Prostate gland (tissue), 2 donors: ENCODE results near the gene PANK4. TPM values are rescaled to one million over a fixed set of nuclear protein-coding genes. Genes with fewer than 3 reads are reported as not detected.

Source experiments
- DNase-seq: peaks from one replicate; pipeline ENCODE4 v3.0.0-alpha.2; 2019; ENCODE audit warnings: low spot score
- H3K27ac ChIP-seq, 2 donors: fragments of 200-600 bp; sonication (generic); 2 replicates each; pipeline ENCODE4 v1.5.1; 2017 to 2019
- H3K27me3 ChIP-seq: fragments of 200-600 bp; sonication (generic); replicated peaks from 2 replicates; pipeline ENCODE4 v1.5.1; 2019; ENCODE audit not compliant: insufficient read depth
- H3K36me3 ChIP-seq, 2 donors: fragments of 200-600 bp; sonication (generic); 1 replicate in 1 of 2; 2 replicates in 1 of 2; pipeline versions ENCODE4 v1.5.1 to v1.8.1; 2017 to 2019
- H3K4me1 ChIP-seq: fragments of 200-600 bp; sonication (generic); replicated peaks from 2 replicates; pipeline ENCODE4 v1.5.1; 2019
- H3K4me3 ChIP-seq, 2 donors: fragments of 200-600 bp; sonication (generic); 2 replicates each; pipeline ENCODE4 v1.5.1; 2017 to 2019
- H3K9me3 ChIP-seq: fragments of 200-600 bp; sonication (generic); 2 replicates; pipeline ENCODE4 v1.5.1; 2017
- POLR2A ChIP-seq: fragments of 450-650 bp; IDR thresholded peaks from one replicate; pipeline ENCODE4 v1.6.1; 2016; ENCODE audit warnings: antibody characterized with exemption, mild to moderate bottlenecking
- POLR2AphosphoS5 ChIP-seq: sonication (generic); formaldehyde crosslinking; IDR thresholded peaks from one replicate; pipeline ENCODE4 v1.6.1; 2017; ENCODE audit warnings: antibody characterized with exemption
- WGBS: methylation state at CpG from one replicate; pipeline ENCODE4 v1.1.5; 2018; 5-methylcytosine and 5-hydroxymethylcytosine counted together
- intact Hi-C: fragments of 100-400 bp; cut with DNase I; formaldehyde crosslinking; loops from one replicate; pipeline ENCODE4 v1.14.2; 2022
- total RNA-seq, 2 donors: library from RNA; depleted of rRNA; stranded (reverse); fragments of >200 nt; gene quantifications; one replicate each; pipeline ENCODE4 v1.1.0, GENCODE V29; 2016
- TF ChIP-seq, protein P1 (sequence below), 4 experiments: fragments of 200-600 bp in 2 of 4; fragments of 450-650 bp in 2 of 4; sonication (generic) in 2 of 4; IDR thresholded peaks; 1 replicate in 3 of 4; 2 replicates in 1 of 4; pipeline ENCODE4 v1.5.1; 2016 to 2019; ENCODE audit warnings: antibody characterized with exemption in 4 of 4, mild to moderate bottlenecking in 2 of 4, moderate library complexity in 2 of 4

Gene PANK4
- total RNA-seq, 2 donors from 2014 or later, result 27.0 to 69.5 TPM

DNA sequence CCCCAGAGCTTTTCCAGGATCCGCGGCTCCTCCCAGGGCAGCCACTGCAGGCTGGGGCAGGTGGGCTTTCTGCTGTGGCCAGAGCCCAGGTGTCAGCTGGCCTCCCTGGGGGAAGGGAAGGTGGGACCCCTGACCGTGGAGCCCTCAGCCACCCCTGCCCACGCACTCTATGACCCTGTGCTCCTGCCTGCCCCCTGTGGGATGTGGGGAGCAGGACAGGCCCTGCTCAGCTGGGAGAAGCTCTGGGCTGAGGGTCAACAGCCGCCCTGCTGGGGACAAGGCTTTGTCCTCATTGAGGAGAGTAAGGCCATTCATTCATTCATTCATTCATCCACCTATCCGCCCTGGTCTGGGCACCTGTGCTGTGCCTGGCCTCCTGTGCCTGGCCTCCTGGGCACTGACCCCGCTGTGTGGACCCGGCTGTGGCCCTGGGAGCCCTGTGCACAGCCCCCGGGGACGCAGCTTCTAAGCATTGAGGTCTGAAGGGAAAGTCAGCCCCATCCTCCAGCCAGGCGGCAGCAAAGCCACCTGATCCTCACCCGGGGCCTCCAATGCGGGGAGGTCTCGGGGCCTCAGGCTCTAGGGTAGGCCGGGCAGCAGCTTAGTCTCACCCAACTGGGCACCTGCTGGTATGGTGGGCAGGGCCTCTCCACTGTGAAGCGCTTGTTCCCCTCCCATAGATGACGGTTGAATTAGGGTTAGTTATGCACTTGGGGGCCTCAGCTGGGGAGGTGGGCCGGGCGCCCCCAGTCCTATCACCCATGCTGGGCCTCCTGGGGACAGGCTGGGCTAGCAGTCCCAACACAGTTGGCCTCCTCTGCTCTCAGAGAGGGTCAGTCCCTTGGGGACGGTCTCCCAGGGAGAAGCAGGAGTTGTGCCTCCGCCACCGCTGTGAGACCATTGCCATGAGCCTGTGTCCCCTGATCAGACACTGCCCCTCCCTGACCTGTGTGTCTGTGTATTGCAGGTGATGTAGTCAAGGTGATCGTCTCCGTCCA is 35.8 kb upstream of the PANK4 start:
- TF ChIP-seq, protein P1, sequence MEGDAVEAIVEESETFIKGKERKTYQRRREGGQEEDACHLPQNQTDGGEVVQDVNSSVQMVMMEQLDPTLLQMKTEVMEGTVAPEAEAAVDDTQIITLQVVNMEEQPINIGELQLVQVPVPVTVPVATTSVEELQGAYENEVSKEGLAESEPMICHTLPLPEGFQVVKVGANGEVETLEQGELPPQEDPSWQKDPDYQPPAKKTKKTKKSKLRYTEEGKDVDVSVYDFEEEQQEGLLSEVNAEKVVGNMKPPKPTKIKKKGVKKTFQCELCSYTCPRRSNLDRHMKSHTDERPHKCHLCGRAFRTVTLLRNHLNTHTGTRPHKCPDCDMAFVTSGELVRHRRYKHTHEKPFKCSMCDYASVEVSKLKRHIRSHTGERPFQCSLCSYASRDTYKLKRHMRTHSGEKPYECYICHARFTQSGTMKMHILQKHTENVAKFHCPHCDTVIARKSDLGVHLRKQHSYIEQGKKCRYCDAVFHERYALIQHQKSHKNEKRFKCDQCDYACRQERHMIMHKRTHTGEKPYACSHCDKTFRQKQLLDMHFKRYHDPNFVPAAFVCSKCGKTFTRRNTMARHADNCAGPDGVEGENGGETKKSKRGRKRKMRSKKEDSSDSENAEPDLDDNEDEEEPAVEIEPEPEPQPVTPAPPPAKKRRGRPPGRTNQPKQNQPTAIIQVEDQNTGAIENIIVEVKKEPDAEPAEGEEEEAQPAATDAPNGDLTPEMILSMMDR (IDR thresholded peaks at IDR 0.05), result peak in 2 of 4 experiments; percentile 23 to 46
- TF ChIP-seq POLR2A (no peak), POLR2AphosphoS5 (no peak)
- Histone ChIP-seq H3K36me3 (no peaks in the 10 kb centered on the region), H3K9me3 (no peaks in the 10 kb centered on the region), H3K4me3 (no peak overlapping the region), H3K27ac (no peak overlapping the region), H3K4me1 (peaks cover 7% of the 10 kb centered on the region), H3K27me3 (no peaks in the 10 kb centered on the region)
- DNase-seq, result no peak
- intact Hi-C loops, result no loop called here
- WGBS, result 89% methylated on average over 24 of the region's 24 CpGs

DNA sequence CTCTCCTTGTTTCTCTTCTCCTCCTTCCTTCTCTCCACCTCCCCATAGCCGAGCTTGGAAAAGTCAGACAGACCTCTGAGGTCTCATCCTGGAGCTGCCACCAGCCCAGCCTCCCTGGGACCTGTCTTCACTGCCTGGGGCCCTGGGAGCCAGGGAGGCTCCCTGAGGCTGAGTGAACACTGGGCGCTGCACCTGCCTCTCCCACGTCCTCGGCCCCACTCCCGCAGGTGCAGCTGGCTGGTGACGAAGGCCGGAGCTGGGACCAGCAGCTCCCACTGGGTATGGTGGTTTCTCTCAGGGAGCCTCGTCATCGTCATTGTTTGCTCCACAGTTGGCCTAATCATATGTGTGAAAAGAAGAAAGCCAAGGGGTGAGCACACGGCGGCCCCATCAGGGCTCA is 35.0 kb upstream of the PANK4 start:
- no peak for DNase-seq
- H3K27me3 ChIP-seq, result no peaks in the 10 kb centered on the region
- no peaks in the 10 kb centered on the region for H3K36me3 ChIP-seq
- H3K4me1 ChIP-seq, result peaks cover 9% of the 10 kb centered on the region
- TF ChIP-seq, protein P1 (IDR thresholded peaks at IDR 0.05), result no peak
- TF ChIP-seq POLR2AphosphoS5 (no peak), POLR2A (no peak)
- intact Hi-C loops, result no loop called here
- no peak overlapping the region for H3K4me3 ChIP-seq
- no peaks in the 10 kb centered on the region for H3K9me3 ChIP-seq
- H3K27ac ChIP-seq, result no peak overlapping the region
- WGBS, result 85% methylated on average over 11 of the region's 11 CpGs

DNA sequence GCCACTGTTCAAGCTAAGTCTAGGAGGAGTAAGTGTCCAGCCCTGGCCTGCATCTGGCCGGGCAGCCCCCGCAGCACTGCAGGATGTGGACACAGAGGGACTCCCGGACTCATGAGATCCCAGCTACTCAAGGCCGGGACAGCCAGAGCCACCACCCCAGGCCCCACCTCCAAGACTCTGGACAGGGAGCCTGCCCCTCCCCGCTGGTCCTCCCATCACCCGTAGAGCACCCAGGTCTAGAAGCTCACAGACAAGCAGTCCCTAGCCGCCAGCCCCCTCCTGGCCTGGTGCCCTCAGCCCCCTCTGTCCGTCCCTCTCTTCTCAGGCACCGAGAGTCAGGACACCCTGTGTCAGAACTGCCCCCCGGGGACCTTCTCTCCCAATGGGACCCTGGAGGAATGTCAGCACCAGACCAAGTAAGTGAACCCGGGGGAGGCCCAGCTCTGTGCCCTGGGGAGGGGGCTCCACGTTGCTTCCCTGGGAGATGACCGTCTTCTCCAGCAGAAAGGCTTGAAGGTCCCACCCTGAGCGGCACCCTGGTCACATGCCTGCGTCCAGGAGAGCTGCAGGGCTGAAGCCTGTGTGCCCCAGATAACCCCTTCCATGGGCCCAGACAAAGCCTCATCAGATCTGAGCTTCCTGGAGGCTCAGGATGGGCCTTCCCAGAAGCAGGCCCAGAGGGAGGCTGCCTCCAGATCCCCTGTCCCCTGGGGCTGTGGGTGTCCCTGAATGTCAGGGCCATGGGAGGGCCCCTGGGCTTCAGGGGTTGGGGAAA is 34.1 kb upstream of the PANK4 start:
- no peak overlapping the region for H3K4me3 ChIP-seq
- H3K27ac ChIP-seq, result no peak overlapping the region
- H3K9me3 ChIP-seq, result no peaks in the 10 kb centered on the region
- 88% methylated on average over 15 of the region's 15 CpGs for WGBS
- no peak for TF ChIP-seq POLR2A
- TF ChIP-seq, protein P1 (IDR thresholded peaks at IDR 0.05), result no peak
- TF ChIP-seq POLR2AphosphoS5, result no peak
- no peaks in the 10 kb centered on the region for H3K36me3 ChIP-seq
- H3K4me1 ChIP-seq, result peaks cover 15% of the 10 kb centered on the region
- DNase-seq, result no peak
- intact Hi-C loops, result no loop called here
- H3K27me3 ChIP-seq, result no peaks in the 10 kb centered on the region

DNA sequence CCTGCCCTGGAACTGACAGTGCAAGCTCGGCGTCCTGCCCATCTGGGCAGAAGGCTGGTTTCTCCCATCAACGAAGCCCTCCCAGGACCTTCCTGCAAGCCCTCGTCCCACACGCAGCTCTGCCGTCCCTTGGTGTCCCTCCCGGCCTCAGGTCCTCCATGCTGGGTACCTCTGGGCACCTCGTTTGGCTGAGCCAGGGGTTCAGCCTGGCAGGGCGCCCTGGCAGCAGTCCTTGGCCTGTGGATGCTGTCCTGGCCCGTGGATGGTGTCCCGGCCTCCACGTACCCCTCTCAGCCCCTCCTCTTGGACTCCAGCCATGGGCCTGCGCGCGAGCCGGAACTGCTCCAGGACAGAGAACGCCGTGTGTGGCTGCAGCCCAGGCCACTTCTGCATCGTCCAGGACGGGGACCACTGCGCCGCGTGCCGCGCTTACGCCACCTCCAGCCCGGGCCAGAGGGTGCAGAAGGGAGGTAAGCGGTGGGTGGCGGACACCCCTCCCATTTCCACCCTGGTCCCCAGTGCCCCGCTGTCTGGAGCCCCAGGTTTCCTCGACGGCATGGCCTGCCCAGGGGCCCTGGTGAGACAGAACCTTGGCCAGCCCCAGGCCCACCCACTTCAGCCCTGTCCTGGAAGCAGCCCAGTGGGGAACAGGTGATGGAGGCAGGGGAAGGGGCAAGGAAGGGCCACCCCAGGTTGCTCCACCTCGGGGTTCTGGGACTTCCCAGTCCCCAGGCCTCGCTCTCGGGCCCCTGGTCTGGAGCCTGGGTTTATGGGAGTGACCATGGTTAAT is 33.3 kb upstream of the PANK4 start:
- no peaks in the 10 kb centered on the region for H3K27me3 ChIP-seq
- intact Hi-C loops, result no loop called here
- WGBS, result 86% methylated on average over 34 of the region's 35 CpGs
- DNase-seq, result no peak
- no peaks in the 10 kb centered on the region for H3K36me3 ChIP-seq
- TF ChIP-seq POLR2A (no peak), POLR2AphosphoS5 (no peak)
- TF ChIP-seq, protein P1 (IDR thresholded peaks at IDR 0.05), result no peak
- H3K4me1 ChIP-seq, result peaks cover 20% of the 10 kb centered on the region
- no peak overlapping the region for H3K4me3 ChIP-seq
- no peak overlapping the region for H3K27ac ChIP-seq
- H3K9me3 ChIP-seq, result no peaks in the 10 kb centered on the region
